Measurements from ENCODE around the gene SDF2.

DNA sequence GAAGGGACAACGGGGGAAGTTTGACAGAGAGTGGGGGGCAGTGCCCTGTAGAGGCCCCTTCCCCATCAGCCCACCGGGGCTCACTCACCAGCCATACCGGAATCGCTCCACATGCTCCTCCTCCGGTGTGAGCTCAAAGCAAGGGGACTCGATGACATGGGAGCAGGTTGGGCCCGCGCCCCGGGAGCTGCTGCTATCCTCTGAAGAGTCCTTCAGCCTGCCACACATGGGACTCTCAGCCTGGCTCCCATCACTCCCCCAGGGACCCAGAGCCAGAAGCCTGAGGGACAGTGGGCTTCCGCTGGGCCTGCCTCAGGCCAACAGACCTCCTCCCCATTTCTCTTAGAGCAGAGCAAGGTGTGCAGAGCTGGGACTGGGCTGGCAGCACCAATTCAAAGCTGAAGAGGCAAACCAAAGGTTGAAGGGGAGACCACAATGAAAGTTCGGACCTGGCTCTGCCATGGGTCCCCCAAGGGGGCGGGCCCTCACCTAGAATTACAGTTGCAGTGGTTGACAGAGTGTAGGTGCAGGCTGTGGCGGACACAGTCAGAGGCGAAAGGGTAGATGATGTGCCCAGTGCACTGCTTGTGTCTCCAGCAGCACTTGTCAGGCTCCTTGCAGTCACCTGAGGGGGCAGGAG, 42.6 kb upstream of the SDF2 start:
- TF ChIP-seq, protein P1, sequence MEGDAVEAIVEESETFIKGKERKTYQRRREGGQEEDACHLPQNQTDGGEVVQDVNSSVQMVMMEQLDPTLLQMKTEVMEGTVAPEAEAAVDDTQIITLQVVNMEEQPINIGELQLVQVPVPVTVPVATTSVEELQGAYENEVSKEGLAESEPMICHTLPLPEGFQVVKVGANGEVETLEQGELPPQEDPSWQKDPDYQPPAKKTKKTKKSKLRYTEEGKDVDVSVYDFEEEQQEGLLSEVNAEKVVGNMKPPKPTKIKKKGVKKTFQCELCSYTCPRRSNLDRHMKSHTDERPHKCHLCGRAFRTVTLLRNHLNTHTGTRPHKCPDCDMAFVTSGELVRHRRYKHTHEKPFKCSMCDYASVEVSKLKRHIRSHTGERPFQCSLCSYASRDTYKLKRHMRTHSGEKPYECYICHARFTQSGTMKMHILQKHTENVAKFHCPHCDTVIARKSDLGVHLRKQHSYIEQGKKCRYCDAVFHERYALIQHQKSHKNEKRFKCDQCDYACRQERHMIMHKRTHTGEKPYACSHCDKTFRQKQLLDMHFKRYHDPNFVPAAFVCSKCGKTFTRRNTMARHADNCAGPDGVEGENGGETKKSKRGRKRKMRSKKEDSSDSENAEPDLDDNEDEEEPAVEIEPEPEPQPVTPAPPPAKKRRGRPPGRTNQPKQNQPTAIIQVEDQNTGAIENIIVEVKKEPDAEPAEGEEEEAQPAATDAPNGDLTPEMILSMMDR (IDR thresholded peaks at IDR 0.05; ENCODE audit: low read length), result no peak
- TF ChIP-seq EZH2phosphoT487 (IDR thresholded peaks at IDR 0.05; ENCODE audit: low read length) (no peak), EZH2 (optimal IDR thresholded peaks at IDR 0.05; ENCODE audit: low read depth, low read length) (no peak)
